NCI-H82 treated with DMSO at 0.1 percent for 48 hours (cell line): Measurements from ENCODE around the gene APOC1.
A peak's percentile ranks its signal among the peaks of the same experiment; 100 is the strongest.
"Not testable (repeated sequence)": the region's sequence is repeated elsewhere in the genome, so short reads cannot be mapped to it uniquely, and the experiment has no call there.

Experiments
- DNase-seq: peaks from one replicate; lab custom pipeline; 2025; ENCODE audit not compliant: unreplicated experiment; lab: John Stamatoyannopoulos, UW

The APOC1 gene

DNA sequence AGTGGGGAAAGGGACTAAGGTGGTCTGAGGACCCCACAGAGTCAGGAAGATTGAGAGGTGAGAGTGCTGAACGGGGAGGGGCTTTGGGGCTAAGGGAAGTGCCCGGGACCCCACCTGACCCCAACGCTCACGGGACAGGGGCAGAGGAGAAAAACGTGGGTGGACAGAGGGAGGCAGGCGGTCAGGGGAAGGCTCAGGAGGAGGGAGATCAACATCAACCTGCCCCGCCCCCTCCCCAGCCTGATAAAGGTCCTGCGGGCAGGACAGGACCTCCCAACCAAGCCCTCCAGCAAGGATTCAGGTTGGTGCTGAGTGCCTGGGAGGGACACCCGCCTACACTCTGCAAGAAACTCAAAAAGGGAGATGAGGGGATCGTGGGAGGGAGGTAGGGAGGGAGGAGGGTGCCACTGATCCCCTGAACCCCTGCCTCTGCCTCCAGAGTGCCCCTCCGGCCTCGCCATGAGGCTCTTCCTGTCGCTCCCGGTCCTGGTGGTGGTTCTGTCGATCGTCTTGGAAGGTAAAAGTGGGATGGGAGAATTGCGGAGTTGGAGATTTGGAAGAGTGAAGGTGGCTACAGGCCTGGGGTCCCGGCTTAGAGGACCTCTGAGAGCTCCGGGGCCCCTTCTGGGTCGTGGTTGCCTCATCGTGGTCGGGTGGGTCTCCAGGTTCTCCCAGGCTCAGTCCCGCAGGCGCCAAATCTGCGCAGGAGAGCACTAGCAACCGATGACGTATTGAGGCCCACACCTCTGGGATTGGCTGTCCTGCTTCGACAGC lies at the start of gene APOC1:
Gene APOC1 (plus strand): TSS at position 176 of the 774 bp plus-strand sequence. CDS start 284 bp downstream, at position 460.
- peak; percentile 84 for DNase-seq

DNA sequence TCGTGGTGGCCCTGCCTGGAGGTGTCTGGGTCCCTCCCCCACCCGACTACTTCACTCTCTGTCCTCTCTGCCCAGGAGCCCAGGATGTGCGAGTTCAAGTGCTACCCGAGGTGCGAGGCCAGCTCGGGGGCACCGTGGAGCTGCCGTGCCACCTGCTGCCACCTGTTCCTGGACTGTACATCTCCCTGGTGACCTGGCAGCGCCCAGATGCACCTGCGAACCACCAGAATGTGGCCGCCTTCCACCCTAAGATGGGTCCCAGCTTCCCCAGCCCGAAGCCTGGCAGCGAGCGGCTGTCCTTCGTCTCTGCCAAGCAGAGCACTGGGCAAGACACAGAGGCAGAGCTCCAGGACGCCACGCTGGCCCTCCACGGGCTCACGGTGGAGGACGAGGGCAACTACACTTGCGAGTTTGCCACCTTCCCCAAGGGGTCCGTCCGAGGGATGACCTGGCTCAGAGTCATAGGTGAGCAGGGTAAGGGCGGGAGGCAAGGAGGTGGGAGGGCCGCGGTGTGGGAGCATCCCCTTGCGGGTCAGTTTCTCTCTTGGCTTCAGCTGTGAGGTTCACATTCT lies 49.1 kb upstream of the APOC1 start:
- no peak for DNase-seq

DNA sequence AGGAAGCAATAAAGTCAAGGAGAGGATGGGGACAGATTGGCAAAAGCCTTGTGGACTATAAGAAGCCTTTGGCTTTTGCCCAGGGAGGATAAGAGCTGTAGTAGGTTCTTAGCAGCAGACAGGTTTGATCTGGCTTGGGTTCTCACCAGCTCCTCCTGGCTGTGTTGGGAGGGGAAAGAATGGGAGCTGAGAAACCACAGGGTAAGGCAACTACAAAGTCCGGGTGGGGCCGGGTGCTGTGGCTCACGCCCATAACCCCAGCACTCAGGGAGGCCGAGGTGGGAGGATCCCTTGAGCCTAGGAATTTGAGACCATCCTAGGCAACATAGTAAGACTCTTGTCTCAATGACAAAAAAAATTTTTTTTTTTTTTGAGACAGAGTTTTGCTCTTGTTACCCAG lies 47.7 kb upstream of the APOC1 start:
- DNase-seq: no peak

DNA sequence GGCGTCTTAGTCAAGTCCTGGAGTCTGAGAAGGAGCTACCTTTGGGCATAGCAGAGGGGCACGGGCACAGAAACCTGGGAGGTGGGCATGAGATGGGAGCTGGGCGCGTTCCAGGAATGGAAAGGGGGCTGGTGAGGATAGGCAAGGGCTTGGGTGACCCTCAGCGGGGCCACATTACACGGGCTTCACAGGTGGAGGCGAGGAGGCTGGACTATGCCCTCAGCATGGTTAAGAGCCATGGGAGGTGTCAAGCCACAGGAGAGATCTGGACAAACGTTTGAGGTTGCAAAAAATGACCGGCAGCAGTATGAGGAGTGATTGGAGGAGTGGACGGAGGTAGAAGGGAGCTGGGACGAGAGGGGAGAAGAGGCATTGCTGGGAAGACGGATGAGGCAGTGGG lies 46.8 kb upstream of the APOC1 start:
- no peak for DNase-seq

- no peak for DNase-seq
Observed at GRCh38 chr19:44869733-44870470, 44.5 kb upstream of the APOC1 start.

- DNase-seq: no peak
Observed at GRCh38 chr19:44871809-44872208, 42.6 kb upstream of the APOC1 start.

GRCh38 chr19:44872661-44873060 lies 41.7 kb upstream of the APOC1 start:
- DNase-seq: no peak

GRCh38 chr19:44874317-44874716 lies 40.1 kb upstream of the APOC1 start:
- DNase-seq: no peak

DNA sequence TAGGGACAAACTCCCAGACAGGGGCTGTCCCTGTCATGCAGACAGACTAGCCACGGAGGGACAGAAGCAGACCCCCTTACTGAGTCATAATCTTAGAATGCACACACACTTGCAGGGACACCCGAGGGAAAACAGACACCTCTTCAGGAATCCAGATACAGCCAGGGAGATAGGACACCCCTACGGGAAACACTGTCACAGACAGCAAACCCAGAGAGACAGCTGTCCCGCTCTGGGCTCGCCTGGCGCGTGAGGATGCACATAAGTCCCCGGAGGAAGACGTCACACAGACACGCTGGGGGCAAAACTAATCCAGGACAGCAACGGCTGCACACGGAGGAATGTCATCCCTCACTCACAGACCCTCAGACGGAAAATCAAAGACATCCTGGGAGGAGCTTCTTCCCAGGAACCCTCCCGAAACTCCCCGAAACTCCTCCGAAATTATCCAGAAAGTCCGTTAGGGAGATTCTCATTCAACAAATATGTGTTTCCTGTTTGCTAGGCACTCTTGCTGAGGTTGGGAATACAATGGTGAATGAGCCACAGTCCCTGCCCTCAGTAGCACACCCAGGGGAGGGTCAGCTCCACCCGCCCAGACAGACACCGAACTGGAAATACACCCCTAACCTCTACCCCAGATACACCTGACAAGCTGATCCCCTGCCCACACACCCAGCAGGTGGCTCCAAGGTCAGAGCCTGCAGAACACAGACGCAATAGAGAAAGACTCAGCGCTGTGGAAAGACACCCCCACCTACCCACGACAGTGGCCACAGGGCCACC lies 38.5 kb upstream of the APOC1 start:
- peak; percentile 52 for DNase-seq

DNA sequence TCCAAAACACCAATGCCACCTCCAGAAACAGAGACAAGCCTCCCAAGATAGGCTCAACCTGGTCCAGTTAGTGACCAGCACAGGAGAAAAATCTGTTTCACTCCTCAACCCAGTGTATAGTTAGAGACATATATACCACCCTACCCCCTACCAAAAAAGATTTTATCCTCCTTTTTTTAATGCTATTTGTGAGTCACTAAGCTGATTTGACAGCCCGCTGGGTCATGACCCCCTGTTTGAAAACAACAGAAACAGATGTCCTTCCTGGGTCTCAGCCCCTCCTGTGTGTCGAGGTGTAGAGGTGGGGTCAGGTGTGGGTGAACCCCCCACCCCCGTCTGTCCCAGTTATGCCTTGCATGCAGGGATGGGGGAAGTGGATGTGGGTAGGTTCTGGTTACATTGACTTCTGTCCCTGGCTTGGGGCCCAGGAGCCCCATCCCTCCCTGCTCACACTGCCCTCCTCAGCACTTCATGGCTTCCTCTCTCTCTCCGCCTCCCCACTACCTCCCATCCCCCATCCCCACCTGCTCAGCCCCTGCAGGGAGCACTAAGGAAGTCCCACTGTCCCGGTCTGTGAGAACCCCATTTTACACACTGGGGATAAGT lies 37.4 kb upstream of the APOC1 start:
- peak; percentile 94 for DNase-seq

GRCh38 chr19:44878120-44878865 lies 36.1 kb upstream of the APOC1 start:
- DNase-seq: no peak

DNA sequence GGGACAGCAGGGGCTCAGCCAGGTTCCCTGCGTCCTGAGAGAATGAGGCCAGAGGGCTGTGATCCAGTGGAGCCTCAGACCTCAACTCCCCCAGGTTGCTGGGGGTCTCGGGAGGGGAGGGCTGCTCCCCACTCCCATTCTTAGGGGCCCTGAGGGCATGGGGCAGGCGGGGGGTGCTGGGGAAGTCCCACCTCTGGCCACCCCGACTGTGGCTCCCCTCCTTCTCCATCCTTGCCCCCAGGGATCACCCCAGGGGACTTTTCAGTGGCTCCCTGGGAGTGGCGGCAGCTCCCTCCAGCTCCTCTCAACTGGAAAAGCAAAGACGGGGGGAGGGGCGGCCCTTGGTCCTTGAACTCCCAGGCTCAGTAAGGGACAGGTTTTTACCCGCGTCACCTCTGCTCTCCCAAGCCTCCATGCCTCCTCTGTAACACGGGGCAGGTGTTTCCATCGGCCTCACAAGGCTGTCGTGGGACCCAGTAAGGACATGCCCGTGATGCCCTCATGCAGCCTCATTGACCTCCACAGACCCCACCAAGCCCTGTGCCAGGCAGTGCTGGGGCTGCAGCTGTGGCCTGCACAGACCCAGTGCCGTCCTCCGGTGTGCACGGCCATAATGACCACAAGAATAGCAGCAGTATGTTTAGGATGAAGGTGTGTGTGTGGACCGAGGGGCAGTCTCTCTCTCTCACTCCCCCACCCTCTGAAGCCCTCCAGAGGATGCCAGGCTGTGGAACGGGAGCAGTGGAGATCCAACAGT lies 34.9 kb upstream of the APOC1 start:
- DNase-seq: no peak

- DNase-seq: no peak
Observed at GRCh38 chr19:44882063-44882462, 32.3 kb upstream of the APOC1 start.

GRCh38 chr19:44882619-44883397 lies 31.6 kb upstream of the APOC1 start:
- DNase-seq: not testable (repeated sequence)

DNA sequence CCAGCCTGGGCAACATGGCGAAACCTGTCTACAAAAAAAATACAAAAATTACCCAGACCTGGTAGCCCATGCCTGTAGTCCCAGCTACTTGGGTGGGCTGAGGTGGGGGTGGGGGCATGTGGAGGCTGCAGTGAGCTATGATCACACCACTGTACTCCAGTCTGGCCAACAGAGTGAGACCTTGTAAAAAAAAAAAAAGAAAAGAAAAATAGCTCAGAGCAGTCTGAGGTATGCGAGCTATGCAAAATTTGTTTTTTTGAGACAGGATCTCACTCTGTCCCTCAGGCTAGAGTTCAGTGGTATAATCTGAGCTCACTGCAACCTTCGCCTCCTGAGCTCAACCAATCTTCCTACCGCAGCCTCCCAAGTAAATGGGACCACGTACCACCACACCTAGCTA lies 30.5 kb upstream of the APOC1 start:
- no peak for DNase-seq

DNA sequence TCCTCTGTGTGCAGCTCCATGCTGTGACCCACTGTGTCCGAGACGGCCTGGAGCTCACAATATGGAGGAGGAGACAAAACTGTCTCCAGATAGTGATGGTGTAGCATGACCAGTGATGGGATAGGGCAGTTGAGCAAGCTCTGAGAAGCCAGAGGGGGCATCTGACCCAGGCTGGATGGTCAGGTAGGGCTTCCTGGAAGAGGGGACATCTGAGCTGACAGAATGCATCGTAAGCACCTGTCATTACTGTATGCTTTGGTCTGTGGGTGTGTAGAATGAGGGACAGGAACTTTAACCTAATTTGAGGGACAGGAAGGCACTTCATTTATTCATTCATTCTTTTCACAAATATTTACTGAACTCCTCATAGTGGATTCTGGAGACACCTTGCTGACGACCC lies 29.8 kb upstream of the APOC1 start:
- DNase-seq: no peak

DNA sequence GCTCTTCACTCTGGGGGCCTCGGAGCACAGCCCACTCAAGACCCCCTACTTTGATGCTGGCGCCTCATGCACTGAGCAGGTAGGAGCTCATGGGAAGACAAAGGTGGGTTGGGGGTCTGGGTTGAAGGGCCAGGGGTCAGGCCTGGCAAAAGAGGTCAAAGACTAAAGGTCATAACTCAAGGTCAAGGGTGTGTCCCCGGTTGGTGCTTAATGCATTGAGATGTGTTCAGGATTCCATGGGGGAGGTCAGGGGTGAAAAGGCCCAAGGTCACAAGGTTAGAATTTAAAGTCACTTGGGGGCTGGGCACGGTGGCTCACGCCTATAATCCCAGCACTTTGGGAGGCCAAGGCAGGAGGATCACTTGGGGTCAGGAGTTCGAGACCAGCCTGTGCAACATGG lies 28.3 kb upstream of the APOC1 start:
- DNase-seq: no peak

GRCh38 chr19:44887648-44888047 lies 26.8 kb upstream of the APOC1 start:
- no peak for DNase-seq

GRCh38 chr19:44888335-44888734 lies 26.1 kb upstream of the APOC1 start:
- not testable (repeated sequence) for DNase-seq
